ENCODE results near the gene LPCAT2.

The LPCAT2 gene

DNA sequence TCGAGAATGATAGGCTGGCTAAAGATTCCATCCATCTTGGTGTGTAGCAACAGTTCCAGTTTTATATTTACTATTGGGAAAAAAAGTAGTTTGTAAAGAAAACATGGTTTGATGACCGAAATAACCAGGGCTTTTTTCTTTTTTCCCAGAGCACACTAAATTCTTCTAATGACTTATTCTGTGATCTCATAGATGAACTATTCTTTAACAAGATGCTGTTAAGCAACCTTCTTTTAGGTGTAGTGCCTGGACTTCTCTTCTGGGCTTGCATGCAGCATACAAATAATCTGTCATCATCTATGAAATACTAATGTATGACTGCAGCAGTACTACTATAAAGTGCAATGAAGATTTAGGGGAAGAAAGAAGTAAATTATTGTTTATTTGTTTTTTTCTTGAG lies 46.6 kb downstream of the LPCAT2 start:
- no peak for DNase-seq (ENCODE audit: low read depth)

DNA sequence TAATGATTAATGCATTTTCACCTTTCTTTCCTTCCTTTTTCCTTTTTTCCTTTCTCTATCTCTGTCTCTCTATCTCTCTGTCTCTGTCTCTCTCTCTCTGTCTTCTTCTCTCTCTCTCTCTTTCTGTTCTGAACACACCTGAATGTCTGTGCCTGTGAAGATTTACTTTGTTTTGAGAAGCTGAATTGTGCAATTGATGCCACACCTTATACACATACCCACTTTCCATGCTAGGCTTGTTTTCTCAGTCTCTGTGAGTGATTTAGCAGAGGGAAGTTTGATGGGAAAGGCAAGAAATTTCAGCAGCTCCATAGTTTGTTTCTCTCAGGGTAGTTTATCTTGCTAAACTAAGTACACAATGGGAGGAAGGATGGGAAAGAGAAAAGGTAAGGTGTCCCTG lies 48.3 kb downstream of the LPCAT2 start:
- no peak for DNase-seq (ENCODE audit: low read depth)

DNA sequence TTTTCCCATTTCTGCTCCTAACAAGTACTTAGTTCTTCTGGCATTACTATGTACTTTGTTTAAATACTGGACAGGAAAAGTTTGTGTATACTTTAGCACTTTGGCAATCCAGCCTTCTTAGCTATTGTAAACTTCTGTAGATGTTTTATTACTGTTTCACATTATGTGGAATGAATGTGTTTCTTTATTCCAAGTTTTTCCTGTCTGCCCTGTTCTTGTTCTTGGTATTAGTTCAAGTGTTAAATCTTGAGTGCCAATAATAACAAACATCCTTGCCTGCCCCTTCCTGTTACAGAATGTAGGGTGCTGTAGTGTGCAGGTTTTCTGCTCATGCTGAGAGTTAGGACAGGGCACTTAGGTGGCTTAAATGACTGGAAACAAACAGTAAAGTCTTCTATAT lies 50.4 kb downstream of the LPCAT2 start:
- no peak for DNase-seq (ENCODE audit: low read depth)

DNA sequence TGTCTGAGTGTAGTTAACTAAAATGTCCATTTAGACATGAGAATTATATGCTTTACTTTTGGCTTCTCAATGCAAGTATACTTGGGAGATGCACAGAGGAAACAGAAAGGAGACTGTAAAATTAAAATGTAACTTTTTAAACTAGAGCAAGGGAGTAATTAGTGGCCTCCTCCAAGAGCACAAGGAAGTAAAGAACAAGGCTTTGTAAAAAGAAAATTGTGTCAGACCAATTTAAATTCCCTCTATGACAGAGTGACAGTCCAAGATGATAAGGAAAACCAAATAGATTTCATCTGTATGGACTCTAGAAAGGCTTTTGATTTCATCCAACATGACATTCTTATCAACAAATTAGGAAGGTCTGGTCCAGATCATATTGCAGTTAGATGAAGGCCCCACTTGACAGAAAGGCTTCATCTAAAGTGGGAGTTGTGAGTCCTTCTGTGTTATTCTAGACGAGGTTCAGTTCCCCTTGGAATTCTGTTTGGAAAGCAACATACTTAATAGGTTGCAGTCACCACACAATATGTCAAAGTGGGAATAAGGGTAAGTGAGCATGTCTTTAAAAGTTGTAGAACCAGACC lies 51.2 kb downstream of the LPCAT2 start:
- no peak for DNase-seq (ENCODE audit: low read depth)

DNA sequence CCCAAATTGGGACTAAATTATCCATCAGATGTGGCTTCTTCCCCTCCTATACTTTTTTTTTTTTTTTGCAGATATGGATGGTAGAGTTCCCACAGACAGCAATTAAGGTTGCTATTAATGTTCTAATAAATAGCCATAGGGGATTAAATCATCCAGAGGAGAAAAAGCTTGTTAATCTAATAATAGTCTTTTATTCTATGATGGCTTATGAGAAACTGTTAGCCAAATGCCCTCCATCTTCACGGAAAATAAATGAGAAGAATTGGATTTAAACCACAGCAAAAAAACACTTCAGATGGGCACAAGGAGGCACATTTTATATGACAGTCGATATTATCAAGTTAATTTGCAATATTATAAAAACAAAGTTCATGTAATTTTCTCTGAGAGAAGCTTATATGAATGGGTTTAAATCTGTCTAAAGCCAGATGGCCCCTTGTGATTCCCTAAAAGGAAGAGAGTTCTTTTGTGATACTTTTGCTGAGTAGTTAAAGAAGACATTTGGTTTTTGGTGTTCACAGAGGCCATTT lies 52.5 kb downstream of the LPCAT2 start:
- no peak for DNase-seq (ENCODE audit: low read depth)

DNA sequence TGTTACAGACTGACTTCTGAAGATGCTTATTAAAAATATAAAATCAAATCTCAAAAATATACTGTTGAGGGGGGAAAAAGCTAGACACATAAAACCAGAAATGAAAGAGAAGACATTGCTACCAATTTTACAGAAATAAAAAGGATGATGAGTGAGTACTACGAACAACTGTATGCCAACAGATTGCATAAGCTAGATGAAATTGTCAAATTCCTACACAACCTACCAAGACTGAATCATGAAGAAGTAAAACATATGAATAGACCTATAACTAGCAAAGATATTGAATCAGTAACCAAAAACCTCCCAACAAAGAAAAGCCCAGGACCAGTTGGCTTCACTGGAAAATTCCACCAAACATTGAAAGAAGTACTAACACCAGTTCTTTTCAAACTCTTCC lies 54.1 kb downstream of the LPCAT2 start:
- DNase-seq (ENCODE audit: low read depth) = no peak

DNA sequence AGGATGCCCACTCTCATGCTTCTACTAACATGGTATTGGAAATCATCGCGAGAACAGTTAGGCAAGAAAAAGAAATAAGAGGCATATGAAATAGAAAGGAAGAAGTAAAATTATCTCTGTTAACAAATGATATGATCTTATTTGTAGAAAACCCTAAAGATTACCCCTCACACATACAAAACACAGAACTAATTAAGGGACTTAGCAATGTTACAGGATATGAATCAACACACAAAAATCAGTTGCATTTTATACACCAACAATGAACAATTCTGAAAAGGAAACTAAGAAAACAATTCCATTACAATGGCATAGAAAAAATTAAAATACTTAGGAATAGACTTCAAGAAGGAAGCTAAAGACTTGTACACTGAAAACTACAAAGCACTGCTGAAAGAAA lies 54.9 kb downstream of the LPCAT2 start:
- no peak for DNase-seq (ENCODE audit: low read depth)

DNA sequence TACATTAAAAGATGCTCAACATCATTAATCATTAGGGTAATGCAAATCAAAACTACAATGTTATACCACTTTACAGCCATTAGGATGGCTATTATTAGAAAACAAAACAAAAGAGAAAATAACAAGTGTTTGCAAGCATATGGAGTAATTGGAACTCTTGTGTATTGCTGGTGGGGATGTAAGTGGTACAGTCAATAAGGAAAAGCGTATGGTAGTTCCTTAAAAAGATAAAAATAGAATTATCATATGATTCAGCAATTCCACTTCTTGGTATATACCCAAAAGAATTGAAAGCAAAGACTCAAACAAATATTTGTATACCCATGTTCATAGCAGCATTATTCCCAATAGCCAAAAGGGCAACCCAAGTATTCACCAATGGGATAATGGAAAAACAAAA lies 56.2 kb downstream of the LPCAT2 start:
- no peak for DNase-seq (ENCODE audit: low read depth)

DNA sequence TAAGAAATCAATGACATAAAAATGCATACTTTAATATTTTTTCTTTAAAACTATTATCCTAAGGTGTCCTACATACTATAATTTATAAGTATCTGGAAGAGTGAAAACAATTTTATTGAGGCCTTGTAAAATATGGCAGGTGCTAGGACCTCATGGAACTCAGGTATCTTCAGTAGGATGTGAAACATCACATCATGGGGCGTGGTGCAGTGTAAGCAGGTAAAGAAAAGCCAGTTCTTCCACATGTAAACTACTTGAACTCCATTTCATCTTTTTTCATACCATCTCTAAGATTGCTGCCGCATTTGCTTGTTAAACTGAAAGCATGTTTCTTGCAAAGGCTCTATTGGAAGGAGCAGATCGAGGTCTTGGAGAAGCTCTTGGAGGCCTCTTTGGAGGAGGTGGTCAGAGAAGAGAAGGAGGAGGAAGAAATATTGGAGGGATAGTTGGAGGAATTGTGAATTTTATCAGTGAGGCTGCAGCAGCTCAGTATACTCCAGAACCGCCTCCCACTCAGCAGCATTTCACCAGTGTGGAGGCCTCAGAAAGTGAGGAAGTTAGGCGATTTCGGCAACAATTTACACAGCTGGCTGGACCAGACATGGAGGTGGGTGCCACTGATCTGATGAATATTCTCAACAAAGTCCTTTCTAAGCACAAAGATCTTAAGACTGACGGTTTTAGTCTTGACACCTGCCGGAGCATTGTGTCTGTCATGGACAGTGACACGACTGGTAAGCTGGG lies 57.7 kb downstream of the LPCAT2 start, which contains the start of gene CAPNS2:
CAPNS2 (plus strand) TSS at position 253 of the 744 bp plus-strand sequence; CDS start at position 326, 73 bp downstream.
- DNase-seq (ENCODE audit: low read depth) = no peak

DNA sequence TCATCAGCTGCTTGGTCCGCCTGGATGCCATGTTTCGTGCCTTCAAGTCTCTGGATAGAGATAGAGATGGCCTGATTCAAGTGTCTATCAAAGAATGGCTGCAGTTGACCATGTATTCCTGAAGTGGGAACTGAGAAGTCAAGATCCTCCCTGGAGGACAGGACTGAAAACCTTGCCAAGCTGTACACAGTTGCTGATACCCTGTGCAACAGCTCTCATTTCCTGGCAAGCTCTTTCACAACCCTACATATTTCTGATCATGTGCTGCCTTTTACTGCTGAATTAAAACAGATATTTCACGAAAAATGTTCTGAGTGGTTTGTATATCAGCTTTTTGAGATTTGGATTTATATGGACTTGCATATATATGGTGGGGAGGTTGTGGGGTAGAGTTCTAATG lies 58.5 kb downstream of the LPCAT2 start:
- DNase-seq (ENCODE audit: low read depth) = no peak

DNA sequence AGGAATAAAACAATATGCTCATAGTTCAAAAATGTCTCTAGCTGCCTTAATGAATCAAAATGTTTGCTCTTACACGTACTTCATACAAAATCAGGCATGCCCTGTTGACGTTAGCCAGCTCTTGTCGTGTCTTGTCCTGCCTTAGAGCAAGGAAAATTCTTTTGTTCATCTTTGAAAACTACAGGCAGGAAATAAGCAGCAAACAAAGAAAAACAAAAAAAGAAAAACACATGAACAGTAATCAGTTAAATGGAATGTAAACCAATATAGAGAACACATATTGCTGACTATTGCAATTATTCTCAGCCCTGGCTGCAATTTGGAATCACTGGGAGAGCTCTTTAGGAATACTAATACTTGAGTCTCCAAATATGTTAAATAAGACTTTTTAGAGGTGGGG lies 59.3 kb downstream of the LPCAT2 start:
- DNase-seq (ENCODE audit: low read depth) = no peak

DNA sequence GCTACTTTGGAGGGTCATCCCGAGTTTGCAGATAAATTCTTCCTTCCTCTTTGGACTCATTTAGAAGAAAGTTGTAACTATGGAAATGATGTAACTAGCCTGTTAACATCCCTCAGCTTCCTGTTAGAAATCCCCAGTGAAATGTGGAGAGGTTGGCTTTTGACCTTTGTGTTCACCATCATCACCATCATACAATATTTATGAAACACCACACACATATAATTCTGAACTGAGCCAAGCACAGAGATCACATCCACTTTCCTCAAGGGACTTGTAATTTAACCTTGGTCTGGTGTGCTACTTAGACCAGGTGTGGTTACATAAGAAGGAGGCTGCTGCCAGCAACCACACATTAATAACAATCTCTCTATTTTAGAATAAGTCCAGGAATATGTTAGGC lies 60.2 kb downstream of the LPCAT2 start:
- DNase-seq (ENCODE audit: low read depth) = no peak

DNA sequence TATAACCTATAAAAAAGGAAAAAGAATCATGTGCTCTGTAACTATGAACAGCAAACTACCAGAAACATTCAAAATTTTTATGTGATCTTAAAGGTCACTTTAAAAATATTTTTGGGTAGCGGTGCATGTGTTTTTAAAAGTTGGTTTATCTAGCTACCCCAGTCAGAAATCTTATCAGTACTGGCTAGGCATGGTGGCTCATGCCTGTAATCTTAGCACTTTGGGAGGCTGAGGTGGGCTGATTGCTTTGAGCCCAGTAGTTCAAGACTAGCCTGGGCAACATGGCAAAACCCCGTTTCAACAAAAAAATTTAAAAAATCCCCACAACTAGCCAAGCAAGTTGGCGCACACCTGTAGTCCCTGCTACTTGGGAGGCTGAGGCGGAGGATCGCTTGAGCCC lies 61.3 kb downstream of the LPCAT2 start:
- DNase-seq (ENCODE audit: low read depth) = no peak

DNA sequence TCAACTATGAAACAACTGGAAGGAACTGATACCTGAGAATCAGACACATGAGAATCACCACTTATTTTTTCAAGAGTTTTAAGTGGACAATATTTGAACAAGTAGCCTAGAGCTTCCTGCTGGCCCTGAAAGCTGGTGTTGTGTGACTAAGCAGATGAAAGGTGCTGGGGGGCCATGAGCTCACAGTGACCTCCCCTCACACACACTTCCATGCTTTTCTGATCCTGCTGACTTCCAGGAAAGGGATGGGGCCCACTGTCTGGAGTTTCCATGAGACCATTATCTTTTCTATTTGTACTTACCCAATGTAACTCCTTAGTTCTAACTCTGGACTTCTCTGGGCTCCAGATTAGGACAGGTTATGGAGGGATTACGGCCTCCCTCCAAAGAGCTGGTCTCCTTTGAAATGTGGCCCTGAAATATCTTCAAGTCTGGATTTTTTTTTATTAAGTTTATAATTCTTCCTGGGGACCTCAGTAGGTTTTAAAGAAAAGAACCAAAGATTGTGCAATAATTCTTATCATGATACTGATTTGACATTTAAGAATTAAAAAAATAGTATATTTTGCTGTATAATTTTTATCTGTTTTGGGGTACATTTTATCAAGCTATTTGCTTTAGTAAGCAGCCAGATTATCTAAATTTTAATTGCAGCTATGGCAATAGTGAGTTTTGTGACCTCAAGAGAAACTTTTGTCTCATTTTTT lies 62.5 kb downstream of the LPCAT2 start:
- DNase-seq (ENCODE audit: low read depth) = no peak

DNA sequence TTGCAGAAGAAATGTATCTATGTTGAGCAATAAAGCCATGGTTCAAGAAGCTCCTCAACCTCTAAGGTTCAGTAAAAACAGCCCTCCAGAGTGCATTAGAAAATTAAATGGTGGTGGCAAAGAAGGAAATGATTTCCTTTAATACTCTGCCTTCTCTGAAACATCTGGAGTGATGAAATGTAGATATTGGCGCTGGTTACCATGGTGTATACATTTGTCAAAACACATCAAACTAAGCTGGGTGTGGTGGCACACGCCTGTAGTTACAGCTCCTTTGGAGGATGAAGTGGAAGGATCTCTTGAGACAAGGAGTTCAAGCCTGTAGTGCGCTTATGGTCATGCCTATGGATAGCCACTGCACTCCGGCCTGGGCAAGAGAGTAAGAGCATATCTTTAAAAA lies 63.6 kb downstream of the LPCAT2 start:
- no peak for DNase-seq (ENCODE audit: low read depth)

DNA sequence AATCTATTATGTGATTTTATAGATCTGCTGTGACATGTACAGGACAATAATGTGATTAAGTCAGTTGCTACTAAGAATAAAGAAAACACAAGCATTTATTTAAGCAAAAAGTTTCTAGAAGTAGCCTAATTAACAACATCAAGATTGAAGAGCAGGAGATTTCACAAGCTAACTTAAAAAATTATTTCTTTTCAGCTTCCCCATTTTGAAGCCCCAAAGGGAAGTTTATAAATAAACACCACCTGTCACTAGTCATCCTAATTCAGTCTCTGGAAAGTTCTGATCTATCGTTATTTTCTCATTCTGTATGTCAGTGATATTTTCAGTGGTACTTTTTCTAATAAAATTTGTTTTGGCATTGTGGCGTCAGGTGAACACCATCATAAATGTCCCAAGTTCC lies 65.9 kb downstream of the LPCAT2 start:
- no peak for DNase-seq (ENCODE audit: low read depth)

DNA sequence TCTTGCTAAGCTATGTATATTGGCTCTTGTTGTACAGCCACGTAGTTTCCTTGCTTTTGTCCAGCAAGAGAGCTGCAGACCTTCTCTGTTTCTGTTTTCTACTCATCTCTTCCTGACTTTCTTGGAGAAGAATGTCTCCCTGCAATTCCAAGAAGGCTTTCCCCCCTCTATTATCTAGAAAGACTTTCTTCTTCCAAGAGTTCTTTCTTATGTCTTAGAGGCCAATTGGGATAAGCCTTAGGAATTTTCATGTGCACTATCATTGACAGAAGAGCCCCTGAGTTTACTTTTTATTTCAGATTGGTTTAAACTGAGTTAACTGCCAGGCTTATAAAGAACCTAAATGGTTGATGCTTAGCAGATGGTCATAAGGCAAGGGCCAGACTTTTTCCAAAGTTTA lies 66.6 kb downstream of the LPCAT2 start:
- no peak for DNase-seq (ENCODE audit: low read depth)

DNA sequence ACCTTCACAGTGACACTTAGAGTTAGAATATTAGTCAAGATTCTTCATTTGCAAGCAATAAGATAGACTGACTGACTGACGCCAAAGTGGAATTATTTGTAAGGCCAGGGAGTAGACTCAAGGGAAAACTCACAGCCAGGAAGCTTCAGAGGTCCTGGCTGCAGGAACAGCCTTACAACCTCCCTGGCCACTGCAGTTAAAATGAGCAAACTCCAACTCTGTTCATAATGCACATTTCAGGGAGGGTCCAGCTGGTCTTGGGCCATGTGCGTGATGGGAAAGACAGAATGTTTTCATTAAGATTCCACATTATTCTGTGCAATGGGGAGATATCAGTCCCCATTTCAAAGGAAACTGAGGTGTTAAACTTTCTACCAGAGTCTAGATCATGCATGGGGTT lies 67.5 kb downstream of the LPCAT2 start:
- no peak for DNase-seq (ENCODE audit: low read depth)

DNA sequence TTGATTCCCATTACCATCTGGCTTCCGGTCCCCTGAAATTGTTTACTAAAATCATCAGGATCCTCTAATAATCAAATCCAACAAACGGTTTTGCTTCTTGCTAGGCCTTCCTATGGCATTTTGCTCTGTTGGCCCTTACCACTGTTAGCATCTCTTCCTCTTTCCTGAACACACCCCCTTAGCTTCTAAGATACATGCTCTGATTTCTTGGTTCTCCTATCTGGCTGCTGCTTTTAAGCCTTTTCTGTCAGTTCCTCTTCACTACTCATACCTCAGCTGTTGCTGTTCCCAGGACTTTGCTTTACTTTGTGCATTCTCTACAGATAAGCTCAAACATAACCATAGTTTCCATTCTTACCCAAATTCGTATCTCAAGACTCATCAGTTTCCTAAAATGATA lies 69.0 kb downstream of the LPCAT2 start:
- no peak for DNase-seq (ENCODE audit: low read depth)

DNA sequence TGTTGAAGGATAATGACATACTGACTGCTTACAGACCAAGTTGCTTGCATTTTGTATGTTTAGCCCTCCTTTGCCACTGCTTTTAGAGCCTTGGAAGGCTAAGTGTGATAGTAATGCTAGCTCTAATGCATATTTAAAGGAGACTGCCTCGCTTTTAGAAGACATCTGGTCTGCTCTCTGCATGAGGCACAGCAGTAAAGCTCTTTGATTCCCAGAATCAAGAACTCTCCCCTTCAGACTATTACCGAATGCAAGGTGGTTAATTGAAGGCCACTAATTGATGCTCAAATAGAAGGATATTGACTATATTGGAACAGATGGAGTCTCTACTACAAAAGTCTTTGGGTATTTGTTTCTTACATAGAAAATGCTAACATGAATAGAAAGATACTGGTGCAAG lies 76.8 kb downstream of the LPCAT2 start:
- DNase-seq (ENCODE audit: low read depth) = no peak

DNA sequence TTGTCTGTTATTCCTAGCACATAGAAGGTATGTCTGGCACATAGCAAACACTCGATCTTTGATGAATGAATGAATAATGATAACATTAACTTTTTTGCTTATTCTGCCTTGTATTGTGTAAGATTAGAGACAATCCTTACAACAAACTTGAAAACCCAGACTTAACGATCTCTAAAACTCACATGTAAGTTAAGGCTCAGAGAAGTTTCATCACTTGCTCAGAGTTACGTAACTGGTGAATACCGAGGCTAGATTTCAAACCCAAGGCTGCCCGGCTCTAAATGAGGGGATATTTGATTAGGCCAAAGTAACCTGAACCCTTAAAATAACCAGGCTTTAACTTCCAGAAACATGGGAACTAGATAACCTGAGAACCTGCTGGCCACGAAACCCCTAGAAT lies 79.9 kb downstream of the LPCAT2 start:
- DNase-seq (ENCODE audit: low read depth) = no peak

DNA sequence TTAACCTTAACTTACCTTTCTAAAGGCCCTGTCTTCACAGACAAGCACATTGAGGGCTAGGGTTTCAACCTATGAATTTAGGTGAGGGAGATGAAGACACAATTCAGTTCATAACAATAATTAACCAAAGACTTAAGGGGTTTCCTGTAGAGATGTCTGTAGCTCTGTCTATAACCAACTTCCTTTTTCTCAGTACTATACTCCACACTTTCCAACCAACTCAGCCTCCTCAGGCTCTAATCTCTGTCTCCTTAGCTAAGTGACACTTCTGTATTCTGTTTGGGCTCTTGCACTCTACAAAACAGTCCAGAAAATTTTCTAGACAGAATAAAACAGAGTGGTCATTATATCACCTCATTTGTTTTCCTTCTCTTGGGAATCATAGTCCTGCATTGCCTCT lies 83.4 kb downstream of the LPCAT2 start:
- no peak for DNase-seq (ENCODE audit: low read depth)

DNA sequence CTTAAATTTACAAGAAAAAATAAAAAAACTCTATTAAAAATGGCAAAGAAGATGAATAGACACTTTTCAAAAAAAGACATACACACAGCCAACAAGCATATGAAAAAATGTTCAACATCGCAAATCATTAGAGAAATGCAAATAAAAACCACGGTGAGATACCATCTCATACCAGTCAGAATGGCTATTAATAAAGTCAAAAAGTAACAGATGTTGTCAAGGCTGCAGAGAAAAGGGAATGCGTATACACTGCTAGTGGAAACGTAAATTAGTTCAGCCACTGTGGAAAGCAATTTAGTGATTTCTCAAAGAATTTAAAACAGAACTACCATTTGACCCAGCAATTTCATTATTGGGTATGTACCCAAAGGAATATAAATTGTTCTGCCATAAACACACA lies 89.1 kb downstream of the LPCAT2 start:
- no peak for DNase-seq (ENCODE audit: low read depth)
